Stomach (tissue), 4 donors: ENCODE results near the gene MYO1E.

Experiments used
- CTCF ChIP-seq, 7 experiments: fragments of 450-650 bp in 4 of 7; fragments of 200-600 bp in 3 of 7; sonication (generic) in 3 of 7; IDR thresholded peaks; one replicate each; pipeline ENCODE4 v1.5.1; 2016 to 2019; ENCODE audit warnings: antibody characterized with exemption in 7 of 7, control low read depth in 2 of 7, mild to moderate bottlenecking in 1 of 7
- POLR2AphosphoS5 ChIP-seq, 3 donors: sonication (generic); formaldehyde crosslinking; IDR thresholded peaks; one replicate each; pipeline ENCODE4 v1.6.1; 2016; ENCODE audit warnings: antibody characterized with exemption in 3 of 3

DNA sequence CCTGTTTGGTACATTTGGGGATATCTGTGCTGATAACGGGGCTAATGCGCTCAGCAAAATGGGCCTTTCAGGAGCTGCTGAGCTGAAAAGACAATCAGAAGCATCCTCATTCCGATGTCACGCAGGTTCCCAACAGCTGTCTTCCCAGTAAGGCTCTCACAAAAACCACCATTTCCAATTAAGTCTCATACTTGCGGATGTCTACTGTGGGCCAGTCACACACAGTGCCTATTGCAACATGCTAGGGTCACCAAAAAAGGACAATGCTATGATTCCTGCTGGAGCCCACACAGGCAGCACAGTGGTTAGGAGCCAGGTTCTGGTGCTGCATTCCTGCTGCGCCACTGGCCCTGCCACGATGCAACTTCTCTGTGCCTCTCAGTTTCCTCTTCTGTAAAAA lies 182.4 kb downstream of the MYO1E start:
- no peak for TF ChIP-seq CTCF (IDR thresholded peaks at IDR 0.05)
- no peak for TF ChIP-seq POLR2AphosphoS5 (IDR thresholded peaks at IDR 0.05)
